ENCODE results near the gene PLK3. TPM values are rescaled to one million over a fixed set of nuclear protein-coding genes. Genes with fewer than 3 reads are reported as not detected.
"Not testable (repeated sequence)": the region's sequence is repeated elsewhere in the genome, so short reads cannot be mapped to it uniquely, and the experiment has no call there.

PLK3 gene
- total RNA-seq, 1 experiment from 2014 or later, result 9.5 TPM

DNA sequence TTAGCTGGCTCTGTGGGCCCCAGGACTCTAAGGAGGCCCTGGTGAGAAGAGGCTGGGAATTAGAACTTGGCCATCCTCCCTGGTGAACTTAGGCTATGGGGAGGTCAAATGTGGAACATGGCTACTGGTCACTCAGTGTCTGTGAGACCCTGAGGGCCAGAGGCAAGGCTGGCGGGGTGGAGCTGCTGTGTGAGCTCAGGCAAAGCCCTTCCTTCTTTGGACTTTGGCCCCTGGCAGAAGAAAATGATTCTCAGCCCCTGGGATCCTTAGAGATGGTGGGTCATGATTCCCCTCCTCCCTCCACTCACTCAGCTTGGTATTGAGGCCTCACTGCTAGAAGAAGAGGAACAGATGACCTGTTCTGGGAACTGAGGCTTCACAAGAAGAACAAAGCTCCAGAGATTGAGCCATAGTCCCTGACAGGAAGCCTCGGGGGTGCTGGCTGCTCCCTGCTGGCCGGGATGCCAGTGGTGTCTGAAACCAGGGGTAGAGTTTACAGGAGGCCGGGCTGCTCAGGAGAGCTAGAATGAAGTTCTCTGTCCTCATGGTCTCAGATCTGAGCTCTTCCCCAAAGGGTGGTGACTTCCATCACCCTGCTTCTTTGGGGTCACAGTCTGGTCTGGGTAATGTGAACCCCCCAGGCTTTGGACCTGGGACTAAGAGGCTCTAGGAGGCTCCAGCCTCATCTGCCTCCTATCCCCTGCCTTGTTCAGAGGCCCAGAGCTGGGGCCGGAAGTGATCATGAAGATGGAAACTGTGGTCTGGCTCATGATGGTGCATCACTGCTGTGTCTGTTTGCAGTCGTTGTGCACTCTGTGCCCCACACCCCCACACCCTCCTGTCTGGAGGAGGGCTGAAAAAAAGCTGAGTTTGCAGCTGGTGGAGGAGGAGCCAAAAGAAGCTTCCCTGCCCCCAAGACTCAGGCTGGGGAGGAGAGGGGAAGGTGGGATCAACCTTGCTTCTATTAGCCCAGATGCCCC lies 9.1 kb downstream of the PLK3 start:
- DNase-seq (ENCODE audit: low read depth), result peak; percentile 71

- DNase-seq (ENCODE audit: low read depth), result peak; percentile 91
Observed at GRCh38 chr1:44810101-44810761, 10.1 kb downstream of the PLK3 start.

DNA sequence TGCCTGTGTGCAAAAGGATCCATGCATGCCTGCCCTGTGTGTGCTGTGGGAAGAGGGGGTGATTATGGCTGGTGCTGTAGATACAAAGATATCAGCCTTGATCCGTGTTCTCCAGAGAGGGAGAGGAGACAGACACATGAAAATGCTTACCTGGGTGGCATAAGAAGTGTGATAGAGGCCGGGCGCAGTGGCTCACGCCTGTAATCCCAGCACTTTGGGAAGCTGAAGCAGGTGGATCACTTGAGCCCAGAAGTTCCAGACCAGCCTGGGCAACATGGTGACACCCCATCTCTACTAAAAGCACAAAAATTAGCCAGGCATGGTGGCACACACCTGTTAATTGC lies 10.6 kb downstream of the PLK3 start:
- DNase-seq (ENCODE audit: low read depth), result not testable (repeated sequence)

GRCh38 chr1:44811234-44811633 lies 11.1 kb downstream of the PLK3 start:
- DNase-seq (ENCODE audit: low read depth), result no peak

- no peak for DNase-seq (ENCODE audit: low read depth)
Observed at GRCh38 chr1:44812822-44813543, 12.8 kb downstream of the PLK3 start.

- DNase-seq (ENCODE audit: low read depth), result not testable (repeated sequence)
Observed at GRCh38 chr1:44815926-44816325, 15.7 kb downstream of the PLK3 start.

- no peak for DNase-seq (ENCODE audit: low read depth)
Observed at GRCh38 chr1:44817307-44817706, 17.1 kb downstream of the PLK3 start.

GRCh38 chr1:44817771-44818495 lies 17.8 kb downstream of the PLK3 start:
- DNase-seq (ENCODE audit: low read depth), result no peak

DNA sequence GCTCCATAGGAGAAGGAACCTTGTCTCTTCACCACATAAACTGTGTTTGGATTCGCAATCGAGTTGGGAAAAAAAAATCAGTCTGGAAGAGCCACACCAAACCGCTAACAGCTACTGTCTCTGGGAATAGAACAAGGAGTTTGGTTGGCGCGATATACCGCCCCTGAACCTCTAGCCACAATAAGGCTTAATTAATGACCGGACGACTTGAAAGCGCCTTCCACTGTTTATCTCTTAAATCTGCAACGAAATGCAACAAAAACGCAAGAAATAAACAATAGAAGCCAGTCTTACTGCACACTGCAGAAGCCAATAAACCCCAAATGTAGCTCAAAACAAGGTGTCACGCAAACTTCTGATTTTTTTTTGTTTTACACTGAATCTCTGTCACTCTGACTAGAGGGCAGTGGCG lies 19.0 kb downstream of the PLK3 start:
- peak; percentile 75 for DNase-seq (ENCODE audit: low read depth)

- no peak for DNase-seq (ENCODE audit: low read depth)
Observed at GRCh38 chr1:44819608-44820327, 19.6 kb downstream of the PLK3 start.

- DNase-seq (ENCODE audit: low read depth), result no peak
Observed at GRCh38 chr1:44820328-44821239, 20.4 kb downstream of the PLK3 start.

- no peak for DNase-seq (ENCODE audit: low read depth)
Observed at GRCh38 chr1:44821240-44821715, 21.1 kb downstream of the PLK3 start.

GRCh38 chr1:44822131-44822701 lies 22.0 kb downstream of the PLK3 start:
- DNase-seq (ENCODE audit: low read depth), result no peak

DNA sequence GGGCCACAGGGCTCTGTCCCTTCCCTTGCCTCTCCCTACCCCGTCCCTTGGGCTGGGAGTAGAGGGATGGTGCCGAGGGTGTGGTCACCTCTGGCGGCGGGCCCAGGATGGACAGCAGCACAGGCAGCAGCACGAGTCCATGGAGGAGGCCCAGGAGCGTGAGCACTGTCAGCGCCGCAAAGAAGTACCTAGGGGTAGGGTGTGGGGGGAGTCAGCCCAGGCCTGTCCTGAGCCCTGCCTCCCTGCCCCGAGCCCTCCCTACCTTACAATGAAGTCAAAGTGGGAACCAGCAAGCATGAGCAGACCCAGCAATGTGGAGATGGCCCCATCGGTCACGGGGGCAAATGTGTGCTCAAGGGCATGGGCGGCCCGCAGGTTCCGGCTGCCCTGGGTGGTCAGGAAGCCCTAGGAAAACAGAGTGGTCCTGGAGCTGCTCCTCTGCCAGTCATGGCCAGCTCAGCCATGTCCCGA lies 22.8 kb downstream of the PLK3 start:
- no peak for DNase-seq (ENCODE audit: low read depth)

DNA sequence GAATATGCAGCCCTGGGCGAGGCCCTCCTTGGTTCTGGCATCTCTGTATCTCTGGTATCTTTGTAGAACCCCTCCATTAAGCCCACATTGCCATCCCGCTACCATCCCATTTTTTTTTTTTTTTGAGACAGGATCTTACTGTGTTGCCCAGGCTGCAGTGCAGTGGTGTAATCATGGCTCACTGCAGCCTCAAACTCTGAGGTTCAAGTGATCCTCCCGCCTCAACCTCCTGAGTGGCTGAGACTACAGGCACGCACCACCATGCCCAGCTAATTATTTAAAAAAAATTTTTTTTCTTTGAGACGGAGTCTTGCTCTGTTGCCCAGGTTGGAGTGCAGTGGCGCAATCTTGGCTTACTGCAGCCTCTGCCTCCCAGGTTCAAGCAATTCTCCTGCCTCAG lies 24.2 kb downstream of the PLK3 start:
- not testable (repeated sequence) for DNase-seq (ENCODE audit: low read depth)

- DNase-seq (ENCODE audit: low read depth), result no peak
Observed at GRCh38 chr1:44826375-44827196, 26.4 kb downstream of the PLK3 start.

DNA sequence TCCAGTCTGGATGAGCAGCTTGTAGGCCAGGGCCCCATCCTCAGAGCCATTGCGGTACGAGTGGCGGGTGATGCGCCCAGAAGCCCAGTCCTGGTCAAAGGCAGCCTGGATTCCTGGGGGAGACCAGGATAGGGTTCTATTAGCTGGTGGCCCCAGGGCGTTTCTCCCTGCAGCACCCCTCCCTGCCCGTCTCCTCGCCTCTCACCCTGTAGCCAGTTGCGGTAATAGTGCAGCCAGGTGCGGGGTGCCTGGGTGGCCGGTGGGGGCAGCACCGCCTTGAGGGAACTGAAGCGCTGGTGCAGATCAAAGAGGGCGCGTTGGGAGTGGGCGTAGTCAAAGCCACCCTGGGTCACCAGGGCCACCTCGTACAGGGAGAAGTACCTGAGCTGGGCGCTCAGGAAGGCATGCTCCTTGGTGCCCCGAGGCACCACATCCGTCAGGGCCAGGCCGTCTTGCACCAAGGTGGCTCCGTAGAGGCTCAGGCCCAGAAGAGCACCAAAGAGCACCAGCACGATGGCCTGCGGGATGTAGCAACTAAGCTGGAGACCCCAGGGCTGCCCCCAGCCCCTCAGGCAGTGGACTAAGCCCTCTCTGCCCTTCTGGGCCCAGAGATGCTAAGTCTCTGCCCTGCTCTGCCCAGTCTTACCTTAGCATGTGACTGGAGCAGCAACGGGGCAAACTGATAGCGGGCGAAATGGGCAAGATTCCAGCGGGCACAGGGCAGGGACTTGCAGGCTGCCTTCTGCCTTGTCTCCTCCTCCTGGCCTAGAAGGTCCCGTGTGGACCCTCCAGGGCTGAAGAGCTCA lies 27.2 kb downstream of the PLK3 start:
- DNase-seq (ENCODE audit: low read depth), result no peak
